CD4-positive, alpha-beta T cell treated with Interleukin-4 for 1 hour (primary cell): ENCODE measurements around the gene GATA1.
A peak's percentile ranks its signal among the peaks of the same experiment; 100 is the strongest.
"Not testable (repeated sequence)": the region's sequence is repeated elsewhere in the genome, so short reads cannot be mapped to it uniquely, and the experiment has no call there.

ENCODE experiments used
- DNase-seq, 2 donors: peaks; one replicate each; pipeline ENCODE4 v3.0.0-alpha.2; 2020 to 2022

The GATA1 gene

DNA sequence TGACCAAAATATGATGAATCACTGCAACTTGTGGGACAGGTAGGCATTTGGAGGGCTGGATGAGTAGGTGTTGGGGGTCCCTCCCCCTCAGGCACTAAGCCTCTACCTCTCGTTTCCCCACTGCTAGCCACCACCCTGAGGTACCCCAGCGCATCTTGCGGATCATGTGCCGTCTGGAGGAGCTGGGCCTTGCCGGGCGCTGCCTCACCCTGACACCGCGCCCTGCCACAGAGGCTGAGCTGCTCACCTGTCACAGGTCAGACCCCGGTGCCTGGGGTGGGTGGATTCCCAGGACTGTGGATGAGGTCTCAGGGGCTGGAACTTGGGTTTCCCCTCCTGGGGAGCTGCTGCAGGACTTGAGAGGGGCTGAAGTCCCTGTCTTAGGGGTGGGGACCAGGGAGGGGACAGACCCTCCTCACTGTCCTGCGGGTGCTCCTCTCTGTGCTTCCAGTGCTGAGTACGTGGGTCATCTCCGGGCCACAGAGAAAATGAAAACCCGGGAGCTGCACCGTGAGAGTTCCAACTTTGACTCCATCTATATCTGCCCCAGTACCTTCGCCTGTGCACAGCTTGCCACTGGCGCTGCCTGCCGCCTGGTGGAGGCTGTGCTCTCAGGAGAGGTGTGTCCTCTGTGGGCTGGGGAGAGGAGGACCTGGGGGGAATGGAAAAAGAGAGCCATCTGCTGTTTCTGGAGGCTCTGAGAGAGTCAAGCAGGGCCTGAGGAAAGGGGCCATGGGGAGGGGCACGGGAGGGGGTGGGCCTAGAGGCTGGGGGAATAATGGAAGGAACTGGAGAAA lies 29.8 kb downstream of the GATA1 start:
- no peak for DNase-seq

- DNase-seq: no peak
Measured at GRCh38 chrX:48818098-48818497, 31.7 kb downstream of the GATA1 start.

GRCh38 chrX:48818866-48819265 lies 32.5 kb downstream of the GATA1 start:
- no peak for DNase-seq

DNA sequence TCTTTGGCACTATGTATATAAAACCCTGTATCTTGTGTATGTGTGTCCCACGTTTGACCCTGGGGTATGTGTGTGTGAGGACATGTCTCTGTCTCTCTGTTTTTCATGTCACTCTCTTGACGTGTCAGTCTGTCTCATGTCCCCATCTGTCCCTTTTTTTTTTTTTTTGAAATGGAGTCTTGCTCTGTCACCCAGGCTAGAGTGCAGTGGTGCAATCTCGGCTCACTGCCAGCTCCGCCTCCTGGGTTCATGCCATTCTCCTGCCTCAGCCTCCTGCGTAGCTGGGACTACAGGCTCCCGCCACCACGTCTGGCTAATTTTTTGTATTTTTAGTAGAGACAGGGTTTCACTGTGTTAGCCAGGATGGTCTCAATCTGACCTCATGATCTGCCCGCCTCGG lies 33.0 kb downstream of the GATA1 start:
- DNase-seq: not testable (repeated sequence)

GRCh38 chrX:48823053-48823452 lies 36.7 kb downstream of the GATA1 start:
- DNase-seq: no peak

GRCh38 chrX:48824066-48824465 lies 37.7 kb downstream of the GATA1 start:
- DNase-seq: no peak

DNA sequence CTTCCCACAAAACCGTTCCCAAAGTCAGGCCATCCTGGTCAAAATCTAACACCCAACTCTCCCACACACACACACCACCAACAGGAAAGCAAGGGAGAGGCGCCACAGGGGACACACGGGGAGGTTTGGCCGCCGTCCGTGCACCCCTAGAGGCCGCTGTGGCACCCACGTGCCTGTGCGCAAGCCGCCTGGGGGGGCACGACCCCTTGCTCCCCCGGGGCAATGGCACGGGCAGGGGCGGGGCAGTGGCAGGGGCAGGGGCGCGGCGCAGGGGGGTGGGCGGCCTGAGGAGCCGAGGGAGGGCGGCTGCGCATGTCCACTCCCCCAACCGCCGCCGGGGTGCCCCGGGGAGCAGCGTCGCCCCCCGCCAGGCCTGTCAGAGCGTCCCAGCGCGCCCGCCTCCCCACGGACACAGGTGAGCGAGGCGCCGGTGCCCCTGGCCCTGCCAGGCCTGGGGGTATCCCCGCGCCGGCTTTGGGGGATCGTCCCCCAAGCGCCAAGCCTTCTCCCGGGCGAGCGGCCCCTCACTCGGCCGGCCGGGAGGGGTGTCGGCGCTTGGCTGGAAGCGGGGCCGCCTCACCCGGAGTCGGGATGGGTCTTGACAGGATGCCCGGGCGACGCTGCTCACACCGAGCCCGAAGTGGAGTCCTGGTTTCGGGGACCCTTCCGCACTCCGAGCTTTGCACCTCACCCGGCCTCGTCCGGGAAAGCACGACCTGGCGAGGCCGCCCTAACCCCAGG lies 39.9 kb downstream of the GATA1 start, which contains the start of gene ERAS:
TSS of gene ERAS (plus strand) at position 379 of the 741 bp plus-strand sequence. CDS start 2,611 bp downstream, outside the sequence.
- DNase-seq: no peak

GRCh38 chrX:48826876-48827653 lies 40.7 kb downstream of the GATA1 start:
- DNase-seq: no peak

DNA sequence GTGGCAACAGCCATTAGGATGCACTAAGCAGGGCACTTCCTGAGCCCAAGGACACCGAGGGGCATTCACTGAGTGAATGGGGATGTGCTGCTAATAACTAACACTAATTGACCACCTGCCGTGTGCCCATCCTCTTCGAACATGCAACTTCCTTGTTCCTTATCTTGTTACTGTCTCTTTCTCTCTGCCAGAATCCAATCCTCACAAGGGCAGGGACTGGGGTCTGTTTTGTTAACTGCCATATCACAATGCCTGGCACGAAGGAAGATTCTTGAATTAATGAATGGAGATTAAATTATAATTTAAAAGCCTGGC lies 41.2 kb downstream of the GATA1 start:
- no peak for DNase-seq

GRCh38 chrX:48829016-48829735 lies 42.8 kb downstream of the GATA1 start:
- DNase-seq: no peak

GRCh38 chrX:48831136-48831908 lies 44.9 kb downstream of the GATA1 start:
- no peak for DNase-seq

DNA sequence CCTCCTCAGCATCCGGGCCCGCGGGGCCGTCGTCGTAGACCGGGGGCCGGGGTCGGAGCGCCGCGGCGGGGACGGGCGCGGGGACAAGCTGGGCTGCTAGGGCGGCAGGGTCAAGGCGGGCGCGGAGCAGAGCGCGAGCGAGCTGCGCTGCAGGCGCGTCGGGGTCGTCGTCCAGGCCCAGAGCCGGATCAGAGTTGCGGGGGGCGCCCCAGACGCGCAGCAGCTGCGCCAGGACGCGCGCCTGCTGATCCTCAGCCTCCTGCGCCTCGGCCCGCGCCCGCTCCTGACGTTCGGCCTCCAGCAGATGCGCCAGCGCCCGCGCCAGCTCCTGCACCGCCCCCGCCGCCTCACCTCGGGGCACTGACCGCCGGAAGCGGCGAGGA lies 45.5 kb downstream of the GATA1 start:
- DNase-seq: no peak

- DNase-seq: no peak
Measured at GRCh38 chrX:48833542-48834138, 47.2 kb downstream of the GATA1 start.

DNA sequence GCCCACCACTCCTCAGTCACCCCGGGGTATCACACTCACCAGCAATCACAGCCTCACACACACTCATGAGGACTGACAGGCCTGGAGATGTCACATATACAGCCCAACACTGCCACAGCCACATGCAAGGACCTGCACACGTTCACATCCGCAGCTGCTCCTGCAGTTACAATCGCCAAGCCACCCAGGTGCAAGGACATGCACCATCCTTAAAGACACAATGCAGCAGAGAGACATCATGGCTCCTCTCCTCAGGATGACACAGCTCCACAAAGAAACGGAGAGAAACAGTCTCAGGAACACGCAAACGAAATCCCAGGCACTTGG lies 48.0 kb downstream of the GATA1 start:
- DNase-seq: no peak

DNA sequence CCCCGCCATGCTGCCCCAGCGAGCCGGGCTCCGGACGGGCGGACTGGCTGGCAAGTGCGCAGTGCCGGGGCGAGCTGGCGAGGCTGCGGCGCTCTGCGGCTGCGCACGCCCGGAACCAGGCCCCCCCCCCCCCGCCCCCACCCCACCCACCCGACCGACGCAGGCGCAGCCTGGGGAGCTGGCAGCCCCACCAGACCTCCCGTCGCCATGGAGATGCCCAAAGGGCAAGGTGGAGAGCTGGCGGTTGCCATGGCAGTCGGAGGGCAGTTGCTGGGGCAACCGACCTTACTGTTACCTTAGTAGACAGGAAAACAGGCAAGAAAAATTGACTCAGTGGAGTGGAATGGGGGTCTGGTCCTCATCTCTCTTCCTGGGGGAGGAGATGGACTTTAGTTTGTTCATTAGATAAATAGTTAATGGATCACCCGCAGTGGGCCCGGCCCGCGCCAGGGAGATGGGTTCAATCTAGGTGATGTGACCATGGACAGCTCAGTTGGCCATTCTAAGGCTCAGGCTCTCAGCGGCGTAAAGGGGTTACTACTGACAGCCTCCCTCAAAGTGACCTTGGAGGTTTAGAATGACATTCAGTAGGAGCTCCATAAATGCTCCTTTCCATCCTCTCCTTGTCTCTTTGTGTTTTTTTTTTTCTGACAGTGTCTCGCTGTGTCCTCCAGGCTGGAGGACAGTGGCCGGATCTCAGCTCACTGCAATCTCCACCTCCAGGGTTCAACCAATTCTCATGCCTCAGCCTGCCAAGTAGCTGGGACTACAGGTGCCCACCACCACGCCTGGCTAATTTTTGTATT lies 49.3 kb downstream of the GATA1 start, which contains the start of gene PCSK1N:
TSS of gene PCSK1N (minus strand) at position 87 of the 806 bp plus-strand sequence. CDS start at position 9, 78 bp downstream.
- DNase-seq: peak; percentile 55 to 75

- no peak for DNase-seq
Measured at GRCh38 chrX:48839686-48840085, 53.3 kb downstream of the GATA1 start.
